ENCODE results near the gene ZFP36L2.

ZFP36L2 gene

GRCh38 chr2:43226558-43226954, at the start of gene ZFP36L2:
TSS of gene ZFP36L2 (minus strand) at chr2:43226606. CDS start at chr2:43226315, 291 bp downstream.
- peak; percentile 87 to 96 (median 89) for DNase-seq (ENCODE audit: low read depth in 2 of 3, low spot score in 2 of 3)

- no peak for DNase-seq (ENCODE audit: low read depth in 2 of 3, low spot score in 2 of 3)
These were observed 48.3 kb upstream of the ZFP36L2 start for GRCh38 chr2:43274721-43275120.

- no peak for DNase-seq (ENCODE audit: low read depth in 2 of 3, low spot score in 2 of 3)
These were observed 47.6 kb upstream of the ZFP36L2 start for GRCh38 chr2:43274055-43274454.

GRCh38 chr2:43273529-43273928, 47.1 kb upstream of the ZFP36L2 start:
- peak in 1 of 3 experiments; percentile 5 for DNase-seq (ENCODE audit: low read depth in 2 of 3, low spot score in 2 of 3)

GRCh38 chr2:43270930-43271615, 44.7 kb upstream of the ZFP36L2 start:
- DNase-seq (ENCODE audit: low read depth in 2 of 3, low spot score in 2 of 3), result no peak

GRCh38 chr2:43270461-43270860, 44.1 kb upstream of the ZFP36L2 start:
- no peak for DNase-seq (ENCODE audit: low read depth in 2 of 3, low spot score in 2 of 3)

GRCh38 chr2:43269706-43270105, 43.3 kb upstream of the ZFP36L2 start:
- no peak for DNase-seq (ENCODE audit: low read depth in 2 of 3, low spot score in 2 of 3)

- no peak for DNase-seq (ENCODE audit: low read depth in 2 of 3, low spot score in 2 of 3)
These were observed 42.7 kb upstream of the ZFP36L2 start for GRCh38 chr2:43269074-43269572.

- DNase-seq (ENCODE audit: low read depth in 2 of 3, low spot score in 2 of 3), result no peak
These were observed 41.9 kb upstream of the ZFP36L2 start for GRCh38 chr2:43268066-43268953.

- DNase-seq (ENCODE audit: low read depth in 2 of 3, low spot score in 2 of 3), result no peak
These were observed 41.0 kb upstream of the ZFP36L2 start for GRCh38 chr2:43267381-43267780.

GRCh38 chr2:43266711-43267111, 40.3 kb upstream of the ZFP36L2 start:
- no peak for DNase-seq (ENCODE audit: low read depth in 2 of 3, low spot score in 2 of 3)

- DNase-seq (ENCODE audit: low read depth in 2 of 3, low spot score in 2 of 3), result no peak
These were observed 39.0 kb upstream of the ZFP36L2 start for GRCh38 chr2:43265421-43265820.

GRCh38 chr2:43265001-43265400, 38.6 kb upstream of the ZFP36L2 start:
- no peak for DNase-seq (ENCODE audit: low read depth in 2 of 3, low spot score in 2 of 3)

- no peak for DNase-seq (ENCODE audit: low read depth in 2 of 3, low spot score in 2 of 3)
These were observed 36.5 kb upstream of the ZFP36L2 start for GRCh38 chr2:43262951-43263350.

GRCh38 chr2:43262239-43262638, 35.8 kb upstream of the ZFP36L2 start:
- DNase-seq (ENCODE audit: low read depth in 2 of 3, low spot score in 2 of 3), result no peak

GRCh38 chr2:43259512-43259911, 33.1 kb upstream of the ZFP36L2 start:
- no peak for DNase-seq (ENCODE audit: low read depth in 2 of 3, low spot score in 2 of 3)

GRCh38 chr2:43258547-43259156, 32.2 kb upstream of the ZFP36L2 start:
- DNase-seq (ENCODE audit: low read depth in 2 of 3, low spot score in 2 of 3), result no peak

- DNase-seq (ENCODE audit: low read depth in 2 of 3, low spot score in 2 of 3), result no peak
These were observed 29.0 kb upstream of the ZFP36L2 start for GRCh38 chr2:43255296-43255910.

GRCh38 chr2:43254331-43254730, 27.9 kb upstream of the ZFP36L2 start:
- DNase-seq (ENCODE audit: low read depth in 2 of 3, low spot score in 2 of 3), result no peak

- DNase-seq (ENCODE audit: low read depth in 2 of 3, low spot score in 2 of 3), result no peak
These were observed 24.8 kb upstream of the ZFP36L2 start for GRCh38 chr2:43251171-43251731.

GRCh38 chr2:43250015-43250414, 23.6 kb upstream of the ZFP36L2 start:
- DNase-seq (ENCODE audit: low read depth in 2 of 3, low spot score in 2 of 3), result no peak
